ENCODE results near the gene PTPN1. TPM values are rescaled to one million over a fixed set of nuclear protein-coding genes. Genes with fewer than 3 reads are reported as not detected.

PTPN1 gene
- total RNA-seq, 1 experiment from 2014 or later: 30.8 TPM

GRCh38 chr20:50628853-50629669 lies 118.9 kb downstream of the PTPN1 start:
- Histone ChIP-seq H3K79me1 (ENCODE audit: insufficient read depth, low read depth, low read length, poor library complexity, severe bottlenecking) (no peaks in the 10 kb centered on the region), H3K23me2 (ENCODE audit: insufficient read length, low read depth, low read length, poor library complexity, severe bottlenecking) (no peaks in the 10 kb centered on the region), H2BK120ac (ENCODE audit: low read depth, low read length, poor library complexity, severe bottlenecking) (no peak overlapping the region), H2AK5ac (ENCODE audit: insufficient read length, low read length) (no peak overlapping the region), H2BK15ac (ENCODE audit: low read depth, low read length) (no peak overlapping the region), H3K18ac (ENCODE audit: insufficient read length, low read depth, low read length) (no peak overlapping the region), H3K79me2 (ENCODE audit: insufficient read depth, low read length) (no peaks in the 10 kb centered on the region), H4K91ac (ENCODE audit: insufficient read length, low read depth, low read length) (no peak overlapping the region), H3K23ac (ENCODE audit: insufficient read length, low read depth, low read length) (no peak overlapping the region), H3K27me3 (ENCODE audit: insufficient read depth, low read length) (no peaks in the 10 kb centered on the region), H3K14ac (ENCODE audit: insufficient read depth, low read length) (no peak overlapping the region; the same call in 1 of the 2 replicates), H3K4me2 (ENCODE audit: insufficient read depth, insufficient read length, low read length) (no peak overlapping the region), H2BK5ac (ENCODE audit: insufficient read length, low read length) (no peak overlapping the region), H4K20me1 (ENCODE audit: control insufficient read depth, insufficient read depth, insufficient read length) (no peaks in the 10 kb centered on the region), H3K4me1 (ENCODE audit: insufficient read depth, low read length) (no peaks in the 10 kb centered on the region; the same call in 1 of the 2 replicates), H2BK20ac (ENCODE audit: low read depth, low read length, poor library complexity, severe bottlenecking) (no peak overlapping the region), H4K5ac (ENCODE audit: insufficient read length, low read depth, low read length) (no peak overlapping the region), H2BK12ac (ENCODE audit: insufficient read length, low read depth, low read length) (no peak overlapping the region), H3K27ac (ENCODE audit: insufficient read length, low read depth, low read length) (no peak overlapping the region), H4K8ac (replicated peaks; ENCODE audit: insufficient read length, low read depth, low read length) (no peak overlapping the region), H2AFZ (ENCODE audit: low read length) (no peak overlapping the region), H3K56ac (ENCODE audit: insufficient read length, low read depth, low read length) (no peak overlapping the region), H3T11ph (ENCODE audit: low read length) (no peak overlapping the region), H3K9ac (ENCODE audit: extremely low read depth, insufficient read length, low read length) (no peak overlapping the region), H3K4ac (ENCODE audit: low read depth, low read length) (no peak overlapping the region), H3K9me3 (ENCODE audit: control insufficient read depth, low read depth, low read length) (no peaks in the 10 kb centered on the region)
- H3K9me3 Mint-ChIP-seq: no peaks in the 10 kb centered on the region; a peak in 1 of 5 replicates
- peaks cover 9 to 24% of the 10 kb centered on the region in 2 experiments for H3K4me1 Mint-ChIP-seq
- TF ChIP-seq CTCF (conservative IDR thresholded peaks at IDR 0.05): no peak
- no peak overlapping the region for H3K4me3 Mint-ChIP-seq
- H3K36me3 Mint-ChIP-seq (ENCODE audit: insufficient read depth in 1 of 3, low read depth in 3 of 3): no peaks in the 10 kb centered on the region
- no CpG with 5 or more reads among the region's 16 CpGs for WGBS (ENCODE audit: extremely low coverage, insufficient read length, low lambda C conversion rate)
- no peak for DNase-seq
- H3K27me3 Mint-ChIP-seq (ENCODE audit: low read depth): no peaks in the 10 kb centered on the region; the same call in 1 of the 2 replicates
- no peak overlapping the region; a peak in 1 of 7 replicates for H3K27ac Mint-ChIP-seq
